WERI-Rb-1 (cell line): ENCODE results near the gene CCDC88C.

Source experiments
- DNase-seq: peaks from one replicate; pipeline ENCODE4 v3.0.0-alpha.2; 2020
- H3K27ac ChIP-seq: fragments of 250-450 bp; sonication (Bioruptor Pico); 2 replicates; pipeline ENCODE4 v1.5.1; 2020; ENCODE audit warnings: mild to moderate bottlenecking, moderate library complexity
- H3K27me3 ChIP-seq: fragments of 250-450 bp; sonication (Bioruptor Pico); 2 replicates; pipeline ENCODE4 v1.5.1; 2021; ENCODE audit warnings: mild to moderate bottlenecking, low read depth, moderate library complexity; ENCODE audit not compliant: insufficient read depth, severe bottlenecking
- H3K36me3 ChIP-seq: fragments of 250-450 bp; sonication (Bioruptor Pico); 2 replicates; pipeline ENCODE4 v1.5.1; 2020; ENCODE audit warnings: mild to moderate bottlenecking, moderate library complexity
- H3K4me3 ChIP-seq: 2 replicates; pipeline ENCODE4 v1.5.1; 2011; ENCODE audit warnings: low read depth, mild to moderate bottlenecking, control low read depth, low read length
- H3K9me3 ChIP-seq: fragments of 250-450 bp; sonication (Bioruptor Pico); 2 replicates; pipeline ENCODE4 v1.5.1; 2021; ENCODE audit warnings: mild to moderate bottlenecking, moderate library complexity; ENCODE audit not compliant: severe bottlenecking
- CTCF ChIP-seq: IDR thresholded peaks from 2 replicates; pipeline ENCODE4 v1.5.1; 2011; ENCODE audit warnings: low read depth, mild to moderate bottlenecking, control low read depth, inconsistent platforms, low read length

The CCDC88C gene

GRCh38 chr14:91316761-91317160 is 100.9 kb downstream of the CCDC88C start:
- Histone ChIP-seq H3K9me3 (no peaks in the 10 kb centered on the region), H3K36me3 (peaks cover 96% of the 10 kb centered on the region), H3K4me3 (no peak overlapping the region), H3K27me3 (no peaks in the 10 kb centered on the region), H3K27ac (no peak overlapping the region)
- DNase-seq = no peak
- TF ChIP-seq CTCF = no peak

GRCh38 chr14:91315844-91316267 is 101.8 kb downstream of the CCDC88C start:
- no peaks in the 10 kb centered on the region for H3K9me3 ChIP-seq
- TF ChIP-seq CTCF = no peak
- no peak for DNase-seq
- no peak overlapping the region for H3K27ac ChIP-seq
- H3K4me3 ChIP-seq = no peak overlapping the region
- H3K36me3 ChIP-seq = peaks cover 96% of the 10 kb centered on the region
- no peaks in the 10 kb centered on the region for H3K27me3 ChIP-seq

- no peak overlapping the region for H3K4me3 ChIP-seq
- no peak for DNase-seq
- H3K9me3 ChIP-seq = no peaks in the 10 kb centered on the region
- peaks cover 94% of the 10 kb centered on the region for H3K36me3 ChIP-seq
- H3K27me3 ChIP-seq = no peaks in the 10 kb centered on the region
- no peak for TF ChIP-seq CTCF
- no peak overlapping the region for H3K27ac ChIP-seq
Measured at GRCh38 chr14:91313852-91314251, 103.8 kb downstream of the CCDC88C start.

- Histone ChIP-seq H3K9me3 (no peaks in the 10 kb centered on the region), H3K27me3 (no peaks in the 10 kb centered on the region), H3K27ac (no peak overlapping the region), H3K4me3 (no peak overlapping the region), H3K36me3 (peaks cover 96% of the 10 kb centered on the region)
- no peak for TF ChIP-seq CTCF
- DNase-seq = no peak
Measured at GRCh38 chr14:91313154-91313850, 104.3 kb downstream of the CCDC88C start.

- H3K36me3 ChIP-seq = peaks cover 96% of the 10 kb centered on the region
Measured at GRCh38 chr14:91311284-91311662, 106.3 kb downstream of the CCDC88C start.

More at GRCh38 chr14:91311284-91311662, 106.3 kb downstream of the CCDC88C start:
- no peak overlapping the region for H3K27ac ChIP-seq
- H3K4me3 ChIP-seq = no peak overlapping the region
- no peaks in the 10 kb centered on the region for H3K27me3 ChIP-seq
- H3K9me3 ChIP-seq = no peaks in the 10 kb centered on the region
- no peak for DNase-seq
- no peak for TF ChIP-seq CTCF
